H1 (cell line): Measurements from ENCODE around the gene TMEM237. TPM values are rescaled to one million over a fixed set of nuclear protein-coding genes. Genes with fewer than 3 reads are reported as not detected.
A peak's percentile ranks its signal among the peaks of the same experiment; 100 is the strongest.

Source experiments
- CTCF ChIA-PET: fragments of 300-600 bp; sonication (Branson Sonifier 250); formaldehyde crosslinking; loops from one replicate; lab custom pipeline; 2021; ENCODE audit not compliant: partially characterized antibody; lab: Charles Lee
- POLR2A ChIA-PET: fragments of 300-600 bp; sonication (Branson Sonifier 250); formaldehyde crosslinking; loops from one replicate; lab custom pipeline; 2021; ENCODE audit warnings: inconsistent platforms; ENCODE audit not compliant: partially characterized antibody; lab: Charles Lee
- DNase-seq, 2 experiments: peaks; one replicate each; pipeline versions ENCODE4 v3.0.0 to v3.0.0-alpha.2; 2010 to 2022; ENCODE audit warnings: low spot score in 2 of 2, low read depth in 1 of 2, mixed read lengths in 1 of 2
- FAIRE-seq: peaks from 2 replicates; lab custom pipeline; 2011; peaks lifted over from hg19 to GRCh38; lab: Jason Lieb, UNC
- H2AFZ ChIP-seq: 2 replicates; pipeline ENCODE4 v1.8.1; 2012; ENCODE audit warnings: low read length, inconsistent platforms
- H2AK5ac ChIP-seq: 2 replicates; pipeline ENCODE4 v1.6.1; 2013; ENCODE audit warnings: low read depth, low read length
- H2BK120ac ChIP-seq: replicated peaks from 2 replicates; pipeline ENCODE3; 2013; ENCODE audit warnings: low read depth, low read length, inconsistent platforms
- H2BK12ac ChIP-seq: 2 replicates; pipeline ENCODE4 v1.6.1; 2013; ENCODE audit warnings: low read depth, low read length
- H2BK15ac ChIP-seq: 2 replicates; pipeline ENCODE4 v1.6.1; 2013; ENCODE audit warnings: low read length
- H2BK20ac ChIP-seq: 2 replicates; pipeline ENCODE4 v1.6.1; 2013; ENCODE audit warnings: low read length
- H2BK5ac ChIP-seq: 2 replicates; pipeline ENCODE4 v1.6.1; 2013; ENCODE audit warnings: low read depth, low read length
- H3K14ac ChIP-seq: 2 replicates; pipeline ENCODE4 v1.6.1; 2013; ENCODE audit warnings: inconsistent platforms; ENCODE audit not compliant: insufficient read length
- H3K18ac ChIP-seq: 2 replicates; pipeline ENCODE4 v1.6.1; 2013; ENCODE audit warnings: low read length; ENCODE audit errors: extremely low read depth
- H3K23ac ChIP-seq: 2 replicates; pipeline ENCODE4 v1.6.1; 2013; ENCODE audit warnings: inconsistent platforms; ENCODE audit not compliant: insufficient read length
- H3K23me2 ChIP-seq: 2 replicates; pipeline ENCODE4 v1.6.1; 2013; ENCODE audit warnings: low read depth, low read length
- H3K27ac ChIP-seq: 2 replicates; pipeline ENCODE4 v1.6.1; 2011; ENCODE audit warnings: low read depth, low read length, inconsistent platforms
- H3K27me3 ChIP-seq, 4 experiments: replicated peaks in 1 of 4; 1 replicate in 1 of 4; 2 replicates in 3 of 4; pipeline versions ENCODE4 v1.6.1 to v1.8.1; 2011 to 2013; ENCODE audit warnings: low read length in 3 of 4, mild to moderate bottlenecking in 3 of 4, inconsistent platforms in 2 of 4, mixed read lengths in 2 of 4, moderate library complexity in 1 of 4; ENCODE audit not compliant: control insufficient read depth in 3 of 4, insufficient read depth in 3 of 4; ENCODE audit errors: extremely low read depth in 1 of 4
- H3K36me3 ChIP-seq, 4 experiments: 2 replicates each; pipeline versions ENCODE4 v1.6.1 to v1.8.1; 2011 to 2013; ENCODE audit warnings: mild to moderate bottlenecking in 4 of 4, low read length in 3 of 4, moderate library complexity in 2 of 4, control low read depth in 1 of 4, inconsistent platforms in 1 of 4; ENCODE audit not compliant: insufficient read depth in 4 of 4, control insufficient read depth in 2 of 4
- H3K4ac ChIP-seq: replicated peaks from 2 replicates; pipeline ENCODE3; 2013; ENCODE audit warnings: low read length, low read depth, mixed read lengths, inconsistent platforms; ENCODE audit not compliant: insufficient read length
- H3K4me1 ChIP-seq, 4 experiments: replicated peaks in 1 of 4; 1 replicate in 1 of 4; 2 replicates in 3 of 4; pipeline versions ENCODE4 v1.6.1 to v1.8.1; 2011 to 2013; ENCODE audit warnings: low read length in 3 of 4, inconsistent platforms in 2 of 4, mixed read lengths in 1 of 4; ENCODE audit not compliant: insufficient read depth in 4 of 4, control insufficient read depth in 3 of 4
- H3K4me2 ChIP-seq, 2 experiments: 2 replicates each; pipeline versions ENCODE4 v1.6.1 to v1.8.1; 2011 to 2013; ENCODE audit warnings: low read depth in 2 of 2, low read length in 2 of 2, control low read depth in 1 of 2, inconsistent platforms in 1 of 2, mild to moderate bottlenecking in 1 of 2; ENCODE audit not compliant: insufficient read depth in 1 of 2
- H3K4me3 ChIP-seq, 4 experiments: fragments of 200-600, 300-600 bp in 1 of 4; sonication (generic), shearing (Covaris generic), sonication (Bioruptor Twin) in 1 of 4; 2 replicates each; pipeline versions ENCODE4 v1.5.1 to v1.8.1; 2011 to 2016; ENCODE audit warnings: low read length in 4 of 4, low read depth in 3 of 4, control low read depth in 2 of 4, inconsistent platforms in 2 of 4, mild to moderate bottlenecking in 2 of 4, mixed read lengths in 1 of 4, moderate library complexity in 1 of 4; ENCODE audit not compliant: insufficient read depth in 2 of 4; ENCODE audit errors: extremely low read depth in 1 of 4
- H3K56ac ChIP-seq: replicated peaks from 2 replicates; pipeline ENCODE3; 2013; ENCODE audit warnings: low read depth, mild to moderate bottlenecking, mixed read lengths, low read length, inconsistent platforms; ENCODE audit not compliant: insufficient read length
- H3K79me1 ChIP-seq: 2 replicates; pipeline ENCODE4 v1.6.1; 2013; ENCODE audit warnings: low read depth, low read length, control low read depth
- H3K79me2 ChIP-seq, 2 experiments: 2 replicates each; pipeline versions ENCODE4 v1.6.1 to v1.8.1; 2012 to 2013; ENCODE audit warnings: low read length in 2 of 2, mild to moderate bottlenecking in 2 of 2, inconsistent platforms in 1 of 2; ENCODE audit not compliant: insufficient read depth in 2 of 2, control insufficient read depth in 1 of 2
- H3K9ac ChIP-seq, 4 experiments: replicated peaks in 1 of 4; 1 replicate in 1 of 4; 2 replicates in 3 of 4; pipeline versions ENCODE4 v1.6.1 to v1.8.1; 2011 to 2013; ENCODE audit warnings: low read depth in 3 of 4, low read length in 3 of 4, control low read depth in 2 of 4, mild to moderate bottlenecking in 2 of 4, moderate library complexity in 2 of 4, inconsistent platforms in 1 of 4; ENCODE audit errors: extremely low read depth in 1 of 4
- H3K9me3 ChIP-seq, 2 experiments: 2 replicates each; pipeline versions ENCODE4 v1.6.1 to v1.8.1; 2012 to 2013; ENCODE audit warnings: mild to moderate bottlenecking in 2 of 2, moderate library complexity in 2 of 2, control low read depth in 1 of 2, inconsistent platforms in 1 of 2, low read depth in 1 of 2, low read length in 1 of 2, mixed read lengths in 1 of 2; ENCODE audit not compliant: insufficient read depth in 2 of 2
- H4K20me1 ChIP-seq, 2 experiments: replicated peaks in 1 of 2; 2 replicates each; pipeline versions ENCODE3 to v1.8.1; 2011 to 2013; ENCODE audit warnings: inconsistent platforms in 2 of 2, low read length in 2 of 2, mild to moderate bottlenecking in 1 of 2; ENCODE audit not compliant: insufficient read depth in 2 of 2, control insufficient read depth in 1 of 2
- H4K5ac ChIP-seq: 2 replicates; pipeline ENCODE4 v1.6.1; 2013; ENCODE audit warnings: low read length, low read depth, mixed read lengths, inconsistent platforms; ENCODE audit not compliant: insufficient read length
- H4K8ac ChIP-seq: 2 replicates; pipeline ENCODE4 v1.8.0; 2013; ENCODE audit warnings: mild to moderate bottlenecking, moderate library complexity, low read length, inconsistent platforms; ENCODE audit not compliant: insufficient read depth; ENCODE audit errors: extremely low read depth
- H4K91ac ChIP-seq: replicated peaks from 2 replicates; pipeline ENCODE3; 2013; ENCODE audit warnings: low read length, mixed read lengths, inconsistent platforms; ENCODE audit not compliant: insufficient read length
- CTBP2 ChIP-seq: IDR thresholded peaks from 2 replicates; pipeline ENCODE4 v1.7.0; 2011; ENCODE audit warnings: borderline replicate concordance, mild to moderate bottlenecking, moderate library complexity, mixed read lengths, low read length; ENCODE audit not compliant: insufficient read depth, insufficient read length
- CTCF ChIP-seq, 3 experiments: IDR thresholded peaks; 1 replicate in 2 of 3; 2 replicates in 1 of 3; pipeline versions ENCODE4 v1.5.1 to v1.6.1; 2011; ENCODE audit warnings: low read length in 3 of 3, mild to moderate bottlenecking in 3 of 3, inconsistent platforms in 2 of 3, low read depth in 1 of 3, moderate library complexity in 1 of 3; ENCODE audit not compliant: insufficient read depth in 1 of 3; ENCODE audit errors: control extremely low read depth in 1 of 3
- JUN ChIP-seq: IDR thresholded peaks from 2 replicates; pipeline ENCODE4 v1.6.1; 2011; ENCODE audit warnings: low read depth, mild to moderate bottlenecking, improper control_type of control experiment, low read length
- KDM5A ChIP-seq: fragments of 200-600 bp; IDR thresholded peaks from 2 replicates; pipeline ENCODE4 v1.7.1; 2012; ENCODE audit warnings: mild to moderate bottlenecking, low read length, inconsistent platforms, mixed read lengths
- POLR2A ChIP-seq, 2 experiments: IDR thresholded peaks; 1 replicate in 1 of 2; 2 replicates in 1 of 2; pipeline ENCODE4 v1.6.1; 2011; ENCODE audit warnings: low read depth in 2 of 2, low read length in 2 of 2, mild to moderate bottlenecking in 2 of 2; ENCODE audit errors: control extremely low read depth in 1 of 2
- RAD21 ChIP-seq, 2 experiments: IDR thresholded peaks in 1 of 2; conservative IDR thresholded peaks in 1 of 2; 2 replicates each; pipeline ENCODE4 v1.6.1; 2011; ENCODE audit warnings: low read depth in 2 of 2, low read length in 2 of 2, improper control_type of control experiment in 1 of 2, inconsistent platforms in 1 of 2, mild to moderate bottlenecking in 1 of 2, moderate library complexity in 1 of 2
- RBBP5 ChIP-seq: IDR thresholded peaks from 2 replicates; pipeline ENCODE4 v1.7.1; 2012; ENCODE audit warnings: low read depth, mild to moderate bottlenecking, inconsistent platforms, low read length, moderate library complexity, borderline replicate concordance
- SP2 ChIP-seq: IDR thresholded peaks from 2 replicates; pipeline ENCODE4 v1.6.1; 2012; ENCODE audit warnings: mild to moderate bottlenecking, low read length, inconsistent platforms
- TEAD4 ChIP-seq: IDR thresholded peaks from 2 replicates; pipeline ENCODE4 v1.6.1; 2012; ENCODE audit warnings: low read depth, low read length, inconsistent platforms, mixed read lengths
- WGBS, 2 experiments: shearing (Covaris generic) in 1 of 2; methylation state at CpG; one replicate each; pipeline versions ENCODE4 v1.1.6 to v1.1.7; 2013 to 2015; ENCODE audit warnings: low lambda C conversion rate in 2 of 2, mixed read lengths in 2 of 2, inconsistent platforms in 1 of 2, low coverage in 1 of 2, missing lambda C conversion rate in 1 of 2; ENCODE audit not compliant: insufficient replicate concordance in 2 of 2, insufficient coverage in 1 of 2, insufficient read length in 1 of 2; ENCODE audit errors: extremely low coverage in 1 of 2, missing lambda C conversion rate in 1 of 2; 5-methylcytosine and 5-hydroxymethylcytosine counted together
- polyA plus RNA-seq, 7 experiments: library from polyadenylated mRNA; depleted of rRNA in 3 of 7; stranded (reverse) in 5 of 7; unstranded in 2 of 7; fragments of >200 nt in 5 of 7; fragments of 200-250 nt in 2 of 7; gene quantifications; 1 replicate in 5 of 7; 2 replicates in 1 of 7; 4 replicates in 1 of 7; pipeline versions ENCODE4 v1.2.1 to v1.2.3, GENCODE V29; 2011 to 2013; ENCODE audit warnings: missing spikeins in 2 of 7, mixed read lengths in 2 of 7
- total RNA-seq: library from RNA; stranded (reverse); fragmentation: NEBNext Ultra II Directional; extraction: Animal tissue kit (Norgen Biotek cat#: 25700); gene quantifications from 2 replicates; pipeline ENCODE4 v1.2.1, GENCODE V29; 2021

Gene TMEM237
- total and polyA plus RNA-seq, 2 of the 8 experiments (the other 6 are each of a cell fraction or from before 2014, with no cell fraction given): 26.1 to 41.0 TPM

GRCh38 chr2:201618744-201619662 lies 24.3 kb downstream of the TMEM237 start:
- Histone ChIP-seq H3K56ac (no peak overlapping the region), H3K23ac (no peak overlapping the region), H3K18ac (no peak overlapping the region), H2BK5ac (no peak overlapping the region), H3K23me2 (no peaks in the 10 kb centered on the region; the same call in 1 of the 2 replicates), H3K9me3 (no peaks in the 10 kb centered on the region), H3K79me2 (no peaks in the 10 kb centered on the region), H3K4me1 (no peaks in the 10 kb centered on the region), H3K4me2 (no peak overlapping the region), H2BK15ac (no peak overlapping the region), H2BK12ac (no peak overlapping the region), H2AFZ (no peak overlapping the region), H4K8ac (no peak overlapping the region), H3K4me3 (no peak overlapping the region), H4K20me1 (no peaks in the 10 kb centered on the region), H2BK20ac (no peak overlapping the region), H4K5ac (no peak overlapping the region), H3K79me1 (no peaks in the 10 kb centered on the region), H3K27ac (no peak overlapping the region), H3K36me3 (peaks cover 0 to 13% (median 0%) of the 10 kb centered on the region in 4 experiments; a peak in 2 of 8 replicates), H2AK5ac (no peak overlapping the region), H2BK120ac (no peak overlapping the region), H3K14ac (no peak overlapping the region), H3K27me3 (no peaks in the 10 kb centered on the region), H3K4ac (no peak overlapping the region), H3K9ac (no peak overlapping the region), H4K91ac (no peak overlapping the region)
- CTCF ChIA-PET: no interaction called here
- FAIRE-seq: no peak
- no peak for DNase-seq
- 79 to 83% methylated on average over 1 to 38 of the region's 39 CpGs for WGBS, 2 experiments
- POLR2A ChIA-PET: interaction anchor here (1.1 kb wide), 1 partner anchor 24 kb away, joined by 3 read pairs; the partner anchor contains the start of gene TMEM237
- TF ChIP-seq CTBP2: no peak
- peak; percentile 37 to 52; a peak in 3 of 4 replicates for TF ChIP-seq RAD21 (IDR thresholded peaks at IDR 0.05 in 1 of 2, conservative IDR thresholded peaks at IDR 0.05 in 1 of 2; ENCODE audit: low read depth in 2 of 2, low read length in 2 of 2)
- TF ChIP-seq TEAD4: no peak
- no peak for TF ChIP-seq RBBP5
- TF ChIP-seq KDM5A: no peak
- no peak for TF ChIP-seq JUN
- TF ChIP-seq POLR2A (IDR thresholded peaks at IDR 0.05; ENCODE audit: control extremely low read depth in 1 of 2, low read depth in 2 of 2, low read length in 2 of 2): no peak
- TF ChIP-seq CTCF (IDR thresholded peaks at IDR 0.05; ENCODE audit: control extremely low read depth in 1 of 3, insufficient read depth in 1 of 3, low read depth in 1 of 3, low read length in 3 of 3): 0 out of 4 replicates have a peak, but pooled peaks of 1 of the 3 experiments have one; percentile 2
- TF ChIP-seq SP2: no peak
